ENCODE measurements around the gene TMC7.

DNA sequence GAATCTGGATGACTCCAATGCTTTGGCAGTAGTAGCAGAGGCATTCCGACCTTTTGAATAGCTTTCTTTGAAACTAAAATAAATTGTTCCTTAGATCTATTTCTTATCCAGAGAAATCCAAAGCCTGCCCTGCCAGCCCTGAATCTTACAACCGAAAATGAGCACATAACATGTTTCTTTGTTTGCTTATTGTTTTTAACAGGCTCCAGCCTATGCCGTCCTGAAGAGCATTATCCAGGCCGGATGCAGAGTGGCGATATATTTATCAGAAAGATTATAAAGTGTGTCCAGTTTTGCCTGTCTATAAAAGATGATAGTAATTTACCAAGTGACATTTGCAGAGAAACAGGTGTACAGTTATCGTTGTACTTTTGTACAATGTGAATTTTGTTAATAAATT, 94.1 kb downstream of the TMC7 start:
- TF ChIP-seq, protein P1, sequence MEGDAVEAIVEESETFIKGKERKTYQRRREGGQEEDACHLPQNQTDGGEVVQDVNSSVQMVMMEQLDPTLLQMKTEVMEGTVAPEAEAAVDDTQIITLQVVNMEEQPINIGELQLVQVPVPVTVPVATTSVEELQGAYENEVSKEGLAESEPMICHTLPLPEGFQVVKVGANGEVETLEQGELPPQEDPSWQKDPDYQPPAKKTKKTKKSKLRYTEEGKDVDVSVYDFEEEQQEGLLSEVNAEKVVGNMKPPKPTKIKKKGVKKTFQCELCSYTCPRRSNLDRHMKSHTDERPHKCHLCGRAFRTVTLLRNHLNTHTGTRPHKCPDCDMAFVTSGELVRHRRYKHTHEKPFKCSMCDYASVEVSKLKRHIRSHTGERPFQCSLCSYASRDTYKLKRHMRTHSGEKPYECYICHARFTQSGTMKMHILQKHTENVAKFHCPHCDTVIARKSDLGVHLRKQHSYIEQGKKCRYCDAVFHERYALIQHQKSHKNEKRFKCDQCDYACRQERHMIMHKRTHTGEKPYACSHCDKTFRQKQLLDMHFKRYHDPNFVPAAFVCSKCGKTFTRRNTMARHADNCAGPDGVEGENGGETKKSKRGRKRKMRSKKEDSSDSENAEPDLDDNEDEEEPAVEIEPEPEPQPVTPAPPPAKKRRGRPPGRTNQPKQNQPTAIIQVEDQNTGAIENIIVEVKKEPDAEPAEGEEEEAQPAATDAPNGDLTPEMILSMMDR (conservative IDR thresholded peaks at IDR 0.05 in 1 of 2, IDR thresholded peaks at IDR 0.05 in 1 of 2; ENCODE audit: extremely low read depth in 1 of 2, insufficient read depth in 1 of 2, low read depth in 1 of 2, low read length in 2 of 2): no peak
- no peak for TF ChIP-seq EZH2 (IDR thresholded peaks at IDR 0.05; ENCODE audit: borderline replicate concordance, low read length)

Data from mammary epithelial cell (primary cell).